HepG2 (cell line): ENCODE data around the gene C19orf38. TPM values are rescaled to one million over a fixed set of nuclear protein-coding genes. Genes with fewer than 3 reads are reported as not detected.

Experiments used
- CHCHD3 ChIP-seq: sonication (generic); formaldehyde crosslinking; IDR thresholded peaks from 2 replicates; pipeline ENCODE4 v1.8.0; 2022; ENCODE audit warnings: mild to moderate bottlenecking, missing genetic modification reagents, moderate library complexity
- FOSL2 ChIP-seq: sonication (generic); formaldehyde crosslinking; IDR thresholded peaks from 2 replicates; pipeline ENCODE4 v1.4.0; 2020; ENCODE audit warnings: missing genetic modification reagents
- MLXIP ChIP-seq: sonication (generic); formaldehyde crosslinking; IDR thresholded peaks from 2 replicates; pipeline ENCODE4 v1.9.0; 2021; ENCODE audit warnings: missing genetic modification reagents, borderline replicate concordance
- MTF1 ChIP-seq: sonication (generic); formaldehyde crosslinking; IDR thresholded peaks from 2 replicates; pipeline ENCODE4 v1.5.0; 2020; ENCODE audit warnings: missing genetic modification reagents
- NFYB ChIP-seq: sonication (generic); formaldehyde crosslinking; IDR thresholded peaks from 2 replicates; pipeline ENCODE4 v1.4.0; 2020; ENCODE audit warnings: missing genetic modification reagents
- TOPORS ChIP-seq: sonication (generic); formaldehyde crosslinking; IDR thresholded peaks from 2 replicates; pipeline ENCODE4 v1.8.0; 2023; ENCODE audit warnings: mild to moderate bottlenecking, missing genetic modification reagents
- polyA plus RNA-seq, 8 experiments: library from polyadenylated mRNA; depleted of rRNA in 3 of 8; stranded (reverse) in 7 of 8; unstranded in 1 of 8; fragments of >200 nt; fragmentation: Illumina TruSeq in 4 of 8; extraction: Trizol in 4 of 8; gene quantifications; 2 replicates each; pipeline versions ENCODE4 v1.2.1 to v1.2.3, GENCODE V29; 2011 to 2016; ENCODE audit warnings: low read depth in 4 of 8, missing spikeins in 1 of 8, mixed read lengths in 1 of 8; ENCODE audit not compliant: insufficient read depth in 1 of 8
- total RNA-seq, 5 experiments: library from RNA; depleted of rRNA; stranded (reverse); fragments of >200 nt; fragmentation: Illumina TruSeq; extraction: Trizol; gene quantifications; 2 replicates each; pipeline ENCODE4 v1.2.3, GENCODE V29; 2016; ENCODE audit warnings: low read depth in 1 of 5
- TF ChIP-seq, protein P1 (sequence below): sonication (generic); formaldehyde crosslinking; IDR thresholded peaks from 2 replicates; pipeline ENCODE4 v1.4.0; 2020; ENCODE audit warnings: mild to moderate bottlenecking, low read depth, missing genetic modification reagents
- TF ChIP-seq, protein P2 (sequence below): sonication (generic); formaldehyde crosslinking; IDR thresholded peaks from 2 replicates; pipeline ENCODE4 v1.4.0; 2020; ENCODE audit warnings: mild to moderate bottlenecking, missing genetic modification reagents, borderline replicate concordance

The C19orf38 gene
- total and polyA plus RNA-seq, 2 of the 13 experiments (the other 11 are each of a cell fraction or from before 2014, with no cell fraction given) = 0.11 TPM; not detected in 1

- TF ChIP-seq, protein P1, sequence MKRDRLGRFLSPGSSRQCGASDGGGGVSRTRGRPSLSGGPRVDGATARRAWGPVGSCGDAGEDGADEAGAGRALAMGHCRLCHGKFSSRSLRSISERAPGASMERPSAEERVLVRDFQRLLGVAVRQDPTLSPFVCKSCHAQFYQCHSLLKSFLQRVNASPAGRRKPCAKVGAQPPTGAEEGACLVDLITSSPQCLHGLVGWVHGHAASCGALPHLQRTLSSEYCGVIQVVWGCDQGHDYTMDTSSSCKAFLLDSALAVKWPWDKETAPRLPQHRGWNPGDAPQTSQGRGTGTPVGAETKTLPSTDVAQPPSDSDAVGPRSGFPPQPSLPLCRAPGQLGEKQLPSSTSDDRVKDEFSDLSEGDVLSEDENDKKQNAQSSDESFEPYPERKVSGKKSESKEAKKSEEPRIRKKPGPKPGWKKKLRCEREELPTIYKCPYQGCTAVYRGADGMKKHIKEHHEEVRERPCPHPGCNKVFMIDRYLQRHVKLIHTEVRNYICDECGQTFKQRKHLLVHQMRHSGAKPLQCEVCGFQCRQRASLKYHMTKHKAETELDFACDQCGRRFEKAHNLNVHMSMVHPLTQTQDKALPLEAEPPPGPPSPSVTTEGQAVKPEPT (CRISPR knock-in tag) = no peak
- TF ChIP-seq FOSL2 (no peak), CHCHD3 (CRISPR knock-in tag) (no peak), MLXIP (CRISPR knock-in tag) (no peak), MTF1 (CRISPR knock-in tag) (no peak), NFYB (CRISPR knock-in tag) (no peak), TOPORS (CRISPR knock-in tag) (no peak)
- TF ChIP-seq, protein P2, sequence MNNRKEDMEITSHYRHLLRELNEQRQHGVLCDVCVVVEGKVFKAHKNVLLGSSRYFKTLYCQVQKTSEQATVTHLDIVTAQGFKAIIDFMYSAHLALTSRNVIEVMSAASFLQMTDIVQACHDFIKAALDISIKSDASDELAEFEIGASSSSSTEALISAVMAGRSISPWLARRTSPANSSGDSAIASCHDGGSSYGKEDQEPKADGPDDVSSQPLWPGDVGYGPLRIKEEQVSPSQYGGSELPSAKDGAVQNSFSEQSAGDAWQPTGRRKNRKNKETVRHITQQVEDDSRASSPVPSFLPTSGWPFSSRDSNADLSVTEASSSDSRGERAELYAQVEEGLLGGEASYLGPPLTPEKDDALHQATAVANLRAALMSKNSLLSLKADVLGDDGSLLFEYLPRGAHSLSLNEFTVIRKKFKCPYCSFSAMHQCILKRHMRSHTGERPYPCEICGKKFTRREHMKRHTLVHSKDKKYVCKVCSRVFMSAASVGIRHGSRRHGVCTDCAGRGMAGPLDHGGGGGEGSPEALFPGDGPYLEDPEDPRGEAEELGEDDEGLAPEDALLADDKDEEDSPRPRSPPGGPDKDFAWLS (CRISPR knock-in tag) = no peak
Observed at GRCh38 chr19:10850631-10851030, 2.4 kb downstream of the C19orf38 start (continued).
